ENCODE data around the gene SYS1. TPM values are rescaled to one million over a fixed set of nuclear protein-coding genes. Genes with fewer than 3 reads are reported as not detected.

SYS1 gene
- total RNA-seq, 3 donors from 2014 or later, result 30.8 to 56.3 (median 47.3) TPM

DNA sequence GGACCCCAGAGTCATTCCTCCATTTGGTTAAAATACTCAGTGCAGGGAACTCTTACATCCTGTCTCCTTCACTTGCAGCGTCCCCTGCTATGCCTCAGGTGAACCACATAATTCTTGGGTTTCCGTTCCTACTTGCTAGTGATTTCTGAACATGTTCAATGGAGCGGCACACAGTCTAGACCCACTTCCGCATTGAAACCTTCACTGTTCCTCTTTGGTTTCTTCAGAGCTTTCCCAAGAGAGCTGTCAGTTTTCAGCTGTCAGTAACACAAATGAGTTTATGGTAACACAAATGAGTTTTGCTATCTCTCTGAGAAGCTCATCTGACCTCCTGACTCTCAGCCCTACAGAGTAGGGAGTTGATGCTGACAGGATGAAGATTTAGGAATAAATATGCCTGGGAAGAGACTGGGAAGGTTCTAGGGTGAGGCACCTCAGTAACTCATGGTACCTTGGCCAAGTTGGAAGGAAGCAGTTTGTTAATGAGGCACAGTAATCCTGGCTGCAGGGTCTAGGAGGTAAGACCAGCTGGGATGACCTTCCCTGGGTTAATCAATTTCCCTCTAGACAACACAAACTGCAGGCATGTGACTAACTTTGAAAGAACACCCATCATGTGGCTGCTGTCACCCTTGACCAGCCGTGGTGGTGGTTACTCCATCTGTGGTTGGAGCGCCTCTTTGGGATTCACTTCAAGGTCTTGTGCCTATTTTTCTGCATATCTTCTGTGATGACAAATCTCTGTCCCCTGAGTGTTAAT is 5.4 kb downstream of the SYS1 start:
- Histone ChIP-seq H3K27me3 (no peaks in the 10 kb centered on the region), H3K4me1 (peaks cover 0 to 5% of the 10 kb centered on the region in 2 donors), H3K9me3 (no peaks in the 10 kb centered on the region), H3K4me3 (no peak overlapping the region), H3K27ac (peak overlapping the region in 1 of 2 donors; percentile 10), H3K36me3 (peaks cover 8% of the 10 kb centered on the region)
- TF ChIP-seq POLR2AphosphoS5 (IDR thresholded peaks at IDR 0.05), result no peak
- TF ChIP-seq, protein P1, sequence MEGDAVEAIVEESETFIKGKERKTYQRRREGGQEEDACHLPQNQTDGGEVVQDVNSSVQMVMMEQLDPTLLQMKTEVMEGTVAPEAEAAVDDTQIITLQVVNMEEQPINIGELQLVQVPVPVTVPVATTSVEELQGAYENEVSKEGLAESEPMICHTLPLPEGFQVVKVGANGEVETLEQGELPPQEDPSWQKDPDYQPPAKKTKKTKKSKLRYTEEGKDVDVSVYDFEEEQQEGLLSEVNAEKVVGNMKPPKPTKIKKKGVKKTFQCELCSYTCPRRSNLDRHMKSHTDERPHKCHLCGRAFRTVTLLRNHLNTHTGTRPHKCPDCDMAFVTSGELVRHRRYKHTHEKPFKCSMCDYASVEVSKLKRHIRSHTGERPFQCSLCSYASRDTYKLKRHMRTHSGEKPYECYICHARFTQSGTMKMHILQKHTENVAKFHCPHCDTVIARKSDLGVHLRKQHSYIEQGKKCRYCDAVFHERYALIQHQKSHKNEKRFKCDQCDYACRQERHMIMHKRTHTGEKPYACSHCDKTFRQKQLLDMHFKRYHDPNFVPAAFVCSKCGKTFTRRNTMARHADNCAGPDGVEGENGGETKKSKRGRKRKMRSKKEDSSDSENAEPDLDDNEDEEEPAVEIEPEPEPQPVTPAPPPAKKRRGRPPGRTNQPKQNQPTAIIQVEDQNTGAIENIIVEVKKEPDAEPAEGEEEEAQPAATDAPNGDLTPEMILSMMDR (IDR thresholded peaks at IDR 0.05), result no peak
- no peak for TF ChIP-seq POLR2A (IDR thresholded peaks at IDR 0.05)
- intact Hi-C loops (cut with DNase I; ENCODE audit: low total_unique reads), result no loop called here
- DNase-seq (ENCODE audit: low spot score in 2 of 2), result no peak

DNA sequence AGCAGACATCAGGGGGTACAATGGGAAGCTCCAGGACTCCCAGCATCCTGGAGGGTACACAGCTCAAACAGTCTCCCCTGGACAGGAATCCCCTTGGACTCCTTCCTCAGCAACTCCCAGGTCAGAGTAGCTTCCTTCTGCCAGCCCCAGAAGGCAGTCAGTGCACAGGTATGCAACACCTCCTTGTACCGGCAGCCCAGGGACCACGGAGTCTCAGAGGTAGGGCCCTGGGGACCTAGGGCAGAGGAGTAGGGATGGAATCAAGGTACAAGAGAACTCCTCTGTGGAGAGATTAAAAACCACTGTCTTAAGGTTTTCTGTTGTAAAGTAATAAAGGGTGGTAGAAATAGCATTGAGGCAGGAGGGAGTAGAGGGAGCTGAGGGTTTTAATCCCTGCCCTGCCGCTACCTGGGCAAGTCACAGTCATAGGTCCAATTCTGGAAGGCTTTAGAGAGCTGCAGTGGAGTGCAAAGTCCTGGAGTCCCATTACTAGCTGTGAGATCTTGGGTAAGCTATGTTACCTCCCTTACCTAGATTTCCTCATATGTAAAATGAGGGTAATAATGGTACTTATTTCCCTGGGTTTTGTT is 7.7 kb downstream of the SYS1 start:
- peaks cover 8% of the 10 kb centered on the region for H3K36me3 ChIP-seq
- no peak overlapping the region for H3K27ac ChIP-seq
- no peaks in the 10 kb centered on the region for H3K9me3 ChIP-seq
- no peak overlapping the region for H3K4me3 ChIP-seq
- H3K4me1 ChIP-seq, result no peaks in the 10 kb centered on the region
- TF ChIP-seq POLR2A (IDR thresholded peaks at IDR 0.05) (no peak), POLR2AphosphoS5 (IDR thresholded peaks at IDR 0.05) (no peak)
- TF ChIP-seq, protein P1 (IDR thresholded peaks at IDR 0.05), result no peak
- H3K27me3 ChIP-seq, result no peaks in the 10 kb centered on the region
- DNase-seq (ENCODE audit: low spot score in 2 of 2), result no peak
- intact Hi-C loops (cut with DNase I; ENCODE audit: low total_unique reads), result loop anchor here (10.0 kb wide), 1 partner anchor 54 kb away; no protein-coding TSS in a partner anchor

DNA sequence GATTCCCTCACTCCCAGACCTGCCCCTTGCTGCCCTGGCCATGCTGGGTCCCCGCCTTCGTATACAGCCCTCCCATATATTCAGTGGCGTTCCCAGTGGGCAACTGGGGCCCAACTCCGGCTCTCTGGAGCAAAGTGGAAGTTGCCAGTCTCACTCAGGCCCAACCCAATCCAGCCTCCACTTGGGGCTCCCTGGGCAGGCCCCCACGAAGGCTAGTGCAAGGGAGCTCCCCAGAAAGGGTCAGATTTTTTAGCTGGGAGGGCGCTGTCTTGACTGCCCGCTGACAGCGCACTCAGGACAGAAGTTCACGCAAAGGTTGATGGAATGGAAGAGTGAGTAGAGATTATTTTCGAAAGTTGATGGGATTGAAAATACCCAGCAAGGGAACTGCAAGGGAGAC is 9.3 kb downstream of the SYS1 start:
- Histone ChIP-seq H3K4me1 (no peaks in the 10 kb centered on the region), H3K9me3 (no peaks in the 10 kb centered on the region), H3K27ac (no peak overlapping the region), H3K36me3 (no peaks in the 10 kb centered on the region), H3K27me3 (no peaks in the 10 kb centered on the region), H3K4me3 (peak overlapping the region in 1 of 3 donors; percentile 68)
- TF ChIP-seq, protein P1 (IDR thresholded peaks at IDR 0.05), result no peak
- no peak for TF ChIP-seq POLR2A (IDR thresholded peaks at IDR 0.05)
- TF ChIP-seq POLR2AphosphoS5 (IDR thresholded peaks at IDR 0.05), result no peak
- DNase-seq (ENCODE audit: low spot score in 2 of 2), result no peak
- intact Hi-C loops (cut with DNase I; ENCODE audit: low total_unique reads), result loop anchor here (10.0 kb wide), 1 partner anchor 53 kb away; no protein-coding TSS in a partner anchor

DNA sequence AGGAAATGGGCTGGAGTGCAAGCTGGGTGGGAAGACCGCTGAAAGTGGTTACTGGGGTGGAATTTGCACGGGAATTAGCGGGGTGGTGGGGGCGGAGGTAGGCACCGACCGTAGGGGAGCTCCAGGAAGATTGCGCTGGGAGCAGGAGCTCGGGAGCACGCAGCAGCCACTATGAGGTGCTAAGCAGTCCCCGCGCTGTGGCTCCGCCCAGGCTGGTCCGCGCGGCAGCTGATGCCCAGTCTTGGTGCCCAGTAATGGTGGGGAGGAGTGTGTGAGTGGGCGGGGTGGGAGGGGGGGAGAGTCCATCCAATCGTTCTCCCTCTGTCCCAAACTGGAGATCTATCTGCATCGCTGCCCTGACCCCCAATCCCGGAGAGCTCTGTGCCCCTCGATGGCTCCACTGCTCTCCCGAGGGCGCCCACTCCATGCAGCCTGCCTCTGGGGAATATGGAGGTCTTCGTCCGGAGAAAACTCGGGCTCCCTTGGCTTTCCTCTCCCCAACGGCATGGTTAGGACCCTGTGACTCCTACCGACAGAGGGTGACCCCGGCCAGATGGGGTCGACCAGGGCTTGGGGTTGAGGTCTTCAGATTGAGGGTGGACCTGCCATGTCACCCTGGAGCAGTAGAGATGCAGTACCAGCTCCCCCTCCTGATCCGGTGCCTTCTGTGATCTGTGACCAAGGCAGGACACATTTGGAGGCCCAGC is 9.8 kb downstream of the SYS1 start:
- no peak for DNase-seq (ENCODE audit: low spot score in 2 of 2)
- H3K36me3 ChIP-seq, result no peaks in the 10 kb centered on the region
- TF ChIP-seq, protein P1 (IDR thresholded peaks at IDR 0.05), result no peak
- TF ChIP-seq POLR2AphosphoS5 (IDR thresholded peaks at IDR 0.05) (no peak), POLR2A (IDR thresholded peaks at IDR 0.05) (no peak)
- peak overlapping the region; percentile 48 to 68 (median 53) for H3K4me3 ChIP-seq
- intact Hi-C loops (cut with DNase I; ENCODE audit: low total_unique reads), result loop anchor here (10.0 kb wide), 1 partner anchor 52 kb away; no protein-coding TSS in a partner anchor
- H3K4me1 ChIP-seq, result no peaks in the 10 kb centered on the region
- H3K9me3 ChIP-seq, result no peaks in the 10 kb centered on the region
- H3K27me3 ChIP-seq, result no peaks in the 10 kb centered on the region
- peak overlapping the region in 1 of 2 donors; percentile 60 for H3K27ac ChIP-seq

Measured in breast epithelium (tissue), 4 donors.